Measurements from ENCODE around the gene EVX1. TPM values are rescaled to one million over a fixed set of nuclear protein-coding genes. Genes with fewer than 3 reads are reported as not detected.

The EVX1 gene
- total and polyA plus RNA-seq, 2 experiments from 2014 or later, result not detected

- H3K27me3 ChIP-seq, result peaks cover 100% of the 10 kb centered on the region
- H3K4me1 ChIP-seq (ENCODE audit: low read depth), result no peaks in the 10 kb centered on the region
- no peak overlapping the region for H3K27ac ChIP-seq
- no peak for TF ChIP-seq CTCF (IDR thresholded peaks at IDR 0.05; ENCODE audit: low read depth, low read length)
- H3K4me3 ChIP-seq, result no peak overlapping the region
- no peaks in the 10 kb centered on the region for H3K36me3 ChIP-seq
- no peak for DNase-seq (ENCODE audit: low read depth in 1 of 2, low spot score in 1 of 2)
- H3K9me3 ChIP-seq (ENCODE audit: low read depth), result no peaks in the 10 kb centered on the region
Observed at GRCh38 chr7:27220440-27220955, 22.1 kb upstream of the EVX1 start.

- no peak for DNase-seq (ENCODE audit: low read depth in 1 of 2, low spot score in 1 of 2)
- Histone ChIP-seq H3K27me3 (peaks cover 100% of the 10 kb centered on the region), H3K4me3 (no peak overlapping the region), H3K9me3 (ENCODE audit: low read depth) (no peaks in the 10 kb centered on the region), H3K27ac (no peak overlapping the region), H3K4me1 (ENCODE audit: low read depth) (no peaks in the 10 kb centered on the region), H3K36me3 (no peaks in the 10 kb centered on the region)
- no peak for TF ChIP-seq CTCF (IDR thresholded peaks at IDR 0.05; ENCODE audit: low read depth, low read length)
Observed at GRCh38 chr7:27221201-27221797, 21.3 kb upstream of the EVX1 start.

GRCh38 chr7:27223941-27224575 is 18.5 kb upstream of the EVX1 start:
- H3K9me3 ChIP-seq (ENCODE audit: low read depth), result no peaks in the 10 kb centered on the region
- no peak for DNase-seq (ENCODE audit: low read depth in 1 of 2, low spot score in 1 of 2)
- no peak overlapping the region for H3K27ac ChIP-seq
- H3K4me3 ChIP-seq, result no peak overlapping the region
- peaks cover 100% of the 10 kb centered on the region for H3K27me3 ChIP-seq
- H3K36me3 ChIP-seq, result no peaks in the 10 kb centered on the region
- TF ChIP-seq CTCF (IDR thresholded peaks at IDR 0.05; ENCODE audit: low read depth, low read length), result no peak
- no peaks in the 10 kb centered on the region for H3K4me1 ChIP-seq (ENCODE audit: low read depth)

GRCh38 chr7:27224983-27225934 is 17.3 kb upstream of the EVX1 start:
- Histone ChIP-seq H3K36me3 (no peaks in the 10 kb centered on the region), H3K27me3 (peaks cover 100% of the 10 kb centered on the region), H3K4me3 (peak overlapping the region; percentile 12), H3K27ac (no peak overlapping the region), H3K4me1 (ENCODE audit: low read depth) (no peaks in the 10 kb centered on the region), H3K9me3 (ENCODE audit: low read depth) (no peaks in the 10 kb centered on the region)
- DNase-seq (ENCODE audit: low read depth in 1 of 2, low spot score in 1 of 2), result peak in 1 of 2 donors; percentile 45
- TF ChIP-seq CTCF (IDR thresholded peaks at IDR 0.05; ENCODE audit: low read depth, low read length), result no peak

GRCh38 chr7:27229448-27229847 is 13.2 kb upstream of the EVX1 start:
- no peaks in the 10 kb centered on the region for H3K36me3 ChIP-seq
- H3K4me1 ChIP-seq (ENCODE audit: low read depth), result no peaks in the 10 kb centered on the region
- DNase-seq (ENCODE audit: low read depth in 1 of 2, low spot score in 1 of 2), result no peak
- H3K9me3 ChIP-seq (ENCODE audit: low read depth), result no peaks in the 10 kb centered on the region
- H3K27ac ChIP-seq, result no peak overlapping the region
- no peak overlapping the region for H3K4me3 ChIP-seq
- peaks cover 93% of the 10 kb centered on the region for H3K27me3 ChIP-seq
- TF ChIP-seq CTCF (IDR thresholded peaks at IDR 0.05; ENCODE audit: low read depth, low read length), result no peak

Measured in cardiac muscle cell (in vitro differentiated cells and primary cell).